ENCODE data around the gene DNASE1L1.

The DNASE1L1 gene, protein sequence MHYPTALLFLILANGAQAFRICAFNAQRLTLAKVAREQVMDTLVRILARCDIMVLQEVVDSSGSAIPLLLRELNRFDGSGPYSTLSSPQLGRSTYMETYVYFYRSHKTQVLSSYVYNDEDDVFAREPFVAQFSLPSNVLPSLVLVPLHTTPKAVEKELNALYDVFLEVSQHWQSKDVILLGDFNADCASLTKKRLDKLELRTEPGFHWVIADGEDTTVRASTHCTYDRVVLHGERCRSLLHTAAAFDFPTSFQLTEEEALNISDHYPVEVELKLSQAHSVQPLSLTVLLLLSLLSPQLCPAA

DNA sequence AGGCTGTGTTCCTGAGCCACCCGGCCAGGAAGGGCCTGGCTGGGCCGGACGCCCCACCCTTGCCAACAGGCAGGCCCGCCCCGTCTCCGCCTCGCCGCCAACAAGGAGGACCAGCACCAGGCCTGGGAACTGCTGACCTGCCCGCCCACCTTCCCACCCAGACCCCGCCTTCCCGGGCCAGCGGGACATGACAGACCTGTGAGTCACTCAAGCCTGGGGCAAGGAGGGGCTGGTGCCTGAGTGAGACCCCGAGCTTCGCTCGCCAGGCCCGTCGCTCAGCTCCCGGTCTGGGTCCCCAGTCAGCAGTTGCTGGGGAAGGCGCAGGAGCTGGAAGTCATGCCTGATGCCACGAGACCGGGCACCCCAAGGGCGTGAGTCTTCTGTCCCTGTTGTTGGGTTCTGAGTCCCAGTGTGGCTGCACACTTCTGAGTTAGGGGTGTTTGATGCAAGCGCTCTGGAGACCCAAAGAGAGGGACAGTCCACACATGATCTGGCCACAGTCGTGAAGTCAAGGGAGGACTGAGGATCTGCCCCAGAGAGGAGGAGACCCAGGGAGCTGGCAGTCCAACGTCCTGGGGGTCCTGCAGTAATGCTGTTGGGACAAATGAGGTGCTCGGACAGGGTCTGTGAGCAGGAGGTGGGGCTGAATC, at the start of gene DNASE1L1:
TSS of gene DNASE1L1 (minus strand) at position 33 of the 650 bp plus-strand sequence. CDS start 3,686 bp downstream, outside the sequence.
- no peak for DNase-seq

GRCh38 chrX:154458116-154458953, 49.3 kb upstream of the DNASE1L1 start, which contains the start of gene PLXNA3:
Gene PLXNA3, plus strand, starts transcription at chrX:154458281. Its CDS starts 1,903 bp downstream, at chrX:154460184.
- no peak for DNase-seq

GRCh38 chrX:154457491-154458115, 48.5 kb upstream of the DNASE1L1 start:
- peak; percentile 11 for DNase-seq

- DNase-seq, result no peak
Measured at GRCh38 chrX:154452823-154453222, 43.8 kb upstream of the DNASE1L1 start.

- no peak for DNase-seq
Measured at GRCh38 chrX:154450312-154450711, 41.3 kb upstream of the DNASE1L1 start.

- no peak for DNase-seq
Measured at GRCh38 chrX:154449618-154450017, 40.6 kb upstream of the DNASE1L1 start.

- DNase-seq, result no peak
Measured at GRCh38 chrX:154448484-154448883, 39.4 kb upstream of the DNASE1L1 start.

DNA sequence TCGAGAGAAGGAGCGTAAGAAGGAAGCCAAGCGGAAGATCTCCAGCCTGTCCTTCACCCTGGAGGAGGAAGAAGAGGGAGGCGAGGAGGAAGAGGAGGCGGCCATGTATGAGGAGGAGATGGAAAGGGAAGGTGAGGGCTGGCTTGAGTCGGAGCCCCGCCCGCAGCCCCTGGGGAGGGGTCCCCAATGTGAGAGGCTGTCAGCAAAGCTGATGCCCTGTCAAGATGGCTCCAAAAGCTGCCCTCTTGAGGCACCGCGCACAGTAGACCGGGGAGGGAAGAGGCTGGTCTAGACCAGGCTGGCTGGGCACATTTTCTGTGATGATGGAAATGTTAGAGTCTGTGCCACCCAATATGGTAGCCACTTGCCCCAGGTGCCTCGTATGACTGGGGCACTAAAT, 37.4 kb upstream of the DNASE1L1 start:
- no peak for DNase-seq

DNA sequence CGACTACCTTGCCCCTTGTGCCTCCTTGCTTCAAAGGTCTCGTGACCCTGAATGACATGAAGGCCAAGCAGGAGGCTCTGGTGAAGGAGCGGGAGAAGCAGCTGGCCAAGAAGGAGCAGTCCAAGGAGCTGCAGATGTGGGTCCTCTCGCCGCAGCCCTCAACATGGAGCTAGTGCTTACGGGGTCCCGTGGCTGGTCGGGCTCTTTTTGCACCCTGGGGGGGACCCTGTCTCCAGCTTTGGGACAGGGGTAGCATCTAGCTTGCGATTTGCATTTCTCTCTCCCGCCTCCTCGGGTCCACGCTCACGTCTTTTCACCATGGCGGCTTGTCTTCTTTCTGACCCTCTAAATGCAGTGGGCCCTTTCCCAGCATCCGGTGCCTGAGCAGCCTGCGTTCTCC, 36.7 kb upstream of the DNASE1L1 start:
- no peak for DNase-seq

GRCh38 chrX:154444755-154445246, 35.7 kb upstream of the DNASE1L1 start:
- DNase-seq, result no peak

DNA sequence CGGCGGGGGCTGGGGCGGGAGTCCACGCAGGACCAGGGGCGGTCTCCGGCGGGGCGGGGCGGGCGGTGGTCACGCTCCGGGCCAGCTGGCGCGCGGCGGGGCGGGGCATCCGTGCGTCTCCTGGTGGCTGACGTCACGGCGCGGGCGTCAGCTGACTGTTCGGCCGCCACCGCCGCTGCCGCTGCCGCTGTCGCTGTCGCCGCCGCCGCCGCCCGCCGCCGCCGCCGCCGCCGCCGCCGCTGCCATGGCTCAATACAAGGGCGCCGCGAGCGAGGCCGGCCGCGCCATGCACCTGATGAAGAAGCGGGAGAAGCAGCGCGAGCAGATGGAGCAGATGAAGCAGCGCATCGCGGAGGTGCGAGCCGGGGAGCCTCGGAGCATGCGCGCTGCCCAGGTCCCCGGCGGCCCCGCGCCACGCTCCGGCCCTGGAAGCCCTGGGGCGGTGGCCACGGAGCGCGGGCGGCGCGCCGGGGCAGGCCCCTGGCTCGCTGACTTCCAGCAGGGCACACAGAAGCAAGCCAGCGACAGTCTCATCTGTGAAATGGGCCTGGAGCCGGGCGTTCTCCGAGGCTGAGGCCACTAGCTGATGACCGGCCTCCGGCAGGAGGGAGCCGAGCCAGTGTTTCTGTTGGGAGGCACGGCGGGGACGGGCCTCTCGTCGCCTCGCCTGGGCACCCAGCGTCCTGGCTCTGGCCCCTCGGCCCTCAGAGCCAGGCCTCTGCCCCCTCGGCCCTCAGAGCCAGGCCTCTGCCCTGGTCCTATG, 35.1 kb upstream of the DNASE1L1 start, which contains the start of gene FAM50A:
TSS of gene FAM50A (plus strand) at position 150 of the 763 bp plus-strand sequence. CDS start at position 245, 95 bp downstream.
- peak; percentile 21 for DNase-seq

GRCh38 chrX:154443479-154443910, 34.4 kb upstream of the DNASE1L1 start:
- no peak for DNase-seq

DNA sequence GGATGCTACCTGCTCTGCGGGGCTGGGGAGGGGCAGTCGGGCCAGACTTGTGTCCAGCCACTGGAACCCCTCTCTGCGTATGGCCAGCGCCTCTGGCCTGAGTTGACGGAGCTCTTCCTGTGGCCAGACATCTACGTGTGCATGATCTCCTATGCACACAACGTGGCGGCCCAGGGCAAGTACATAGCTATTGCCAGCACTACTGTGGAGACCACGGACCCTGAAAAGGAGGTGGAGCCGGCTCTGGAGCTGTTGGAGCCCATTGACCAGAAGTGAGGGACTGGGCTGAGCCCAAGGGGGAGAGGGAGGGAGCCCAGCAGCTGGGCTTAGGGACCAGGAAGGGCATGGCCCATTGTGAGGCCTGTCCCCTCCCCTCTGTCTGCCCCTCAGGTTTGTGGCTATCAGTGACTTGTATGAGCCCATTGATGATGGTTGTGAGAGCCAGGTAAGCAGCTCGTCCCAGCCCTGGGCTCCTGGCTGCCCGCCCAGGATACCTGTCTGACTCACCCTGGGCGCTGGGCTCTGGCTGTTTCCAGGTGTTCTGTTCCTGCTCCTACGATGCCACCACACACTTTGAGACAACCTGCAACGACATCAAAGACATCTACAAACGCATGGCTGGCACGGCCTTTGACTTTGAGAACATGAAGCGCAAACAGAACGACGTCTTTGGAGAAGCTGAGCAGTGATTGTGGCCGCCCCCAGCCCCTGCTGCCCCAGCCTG, 33.1 kb upstream of the DNASE1L1 start:
- no peak for DNase-seq

DNA sequence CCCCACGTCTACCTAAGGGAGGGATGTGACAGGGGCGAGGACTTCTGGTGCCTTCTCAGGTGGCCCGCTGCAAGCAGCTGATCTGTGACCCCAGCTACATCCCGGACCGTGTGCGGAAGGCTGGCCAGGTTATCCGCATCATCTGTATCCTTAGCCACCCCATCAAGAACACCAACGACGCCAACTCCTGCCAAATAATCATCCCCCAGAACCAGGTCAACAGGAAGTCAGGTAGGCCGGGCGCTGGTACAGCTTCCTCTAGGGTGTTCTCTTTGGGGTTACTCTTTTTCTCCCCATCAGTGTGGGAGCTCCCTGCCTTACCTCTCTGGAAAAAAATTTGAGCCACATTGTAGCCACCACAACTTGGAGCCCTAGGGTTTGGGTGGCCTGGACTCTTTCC, 32.5 kb upstream of the DNASE1L1 start:
- DNase-seq, result no peak

GRCh38 chrX:154440623-154441357, 31.7 kb upstream of the DNASE1L1 start:
- DNase-seq, result no peak

DNA sequence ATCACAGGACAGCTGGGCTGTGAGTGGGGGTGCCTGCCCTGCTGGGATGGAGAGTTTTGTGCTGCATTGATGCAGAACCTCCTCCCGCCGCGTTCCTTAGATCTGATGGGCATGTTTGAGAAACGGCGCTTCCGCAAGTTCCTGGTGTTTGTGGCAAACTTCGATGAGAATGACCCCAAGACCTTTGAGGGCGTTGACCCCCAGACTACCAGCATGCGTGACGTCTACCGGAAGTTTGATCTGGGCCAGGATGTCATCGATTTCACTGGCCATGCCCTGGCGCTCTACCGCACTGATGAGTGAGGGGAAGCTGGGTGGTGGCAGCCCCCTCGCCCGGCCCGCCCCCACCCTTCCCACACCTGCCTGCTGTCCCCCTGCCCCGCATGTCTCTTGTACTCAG, 30.8 kb upstream of the DNASE1L1 start:
- no peak for DNase-seq

GRCh38 chrX:154437971-154438893, 29.2 kb upstream of the DNASE1L1 start:
- DNase-seq, result no peak

DNA sequence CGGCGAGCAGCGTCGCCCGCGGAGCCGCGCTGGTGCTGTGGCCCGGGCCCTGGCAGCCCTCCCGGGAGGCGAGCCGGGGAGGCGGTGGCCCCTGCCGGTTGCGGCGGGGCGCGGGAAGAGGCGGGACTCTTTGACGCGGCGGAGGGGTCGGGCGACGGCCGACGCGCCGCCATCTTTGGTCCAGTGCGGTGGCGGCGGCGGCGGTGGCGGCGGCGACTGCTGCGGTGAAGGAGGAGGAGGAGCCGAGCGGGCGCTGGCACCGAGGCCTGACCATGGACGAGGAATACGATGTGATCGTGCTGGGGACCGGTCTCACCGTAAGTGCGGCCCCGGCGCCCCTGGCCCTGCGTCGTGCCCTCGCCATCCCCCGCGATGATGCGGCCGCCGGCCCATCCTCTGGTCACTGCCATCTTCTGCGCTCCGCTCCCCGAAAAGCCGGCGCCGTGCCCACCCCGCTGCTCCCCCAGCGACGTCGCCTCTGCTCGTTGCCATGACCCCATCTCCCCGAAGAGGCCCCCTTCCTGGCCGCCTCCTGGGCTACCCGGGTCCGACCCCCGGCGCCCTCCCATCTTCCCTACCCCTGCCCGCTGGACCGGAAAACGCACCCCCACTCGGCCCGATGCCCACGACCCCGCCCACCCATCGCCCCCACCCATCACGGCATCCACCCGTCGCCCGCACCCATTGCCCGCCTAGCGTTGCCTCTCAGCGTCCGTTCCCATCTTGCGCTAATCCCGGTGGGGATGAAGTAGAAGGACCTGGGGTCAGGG, 28.1 kb upstream of the DNASE1L1 start, which contains the start of gene GDI1:
TSS of gene GDI1 (plus strand) at position 172 of the 770 bp plus-strand sequence. CDS start at position 273, 101 bp downstream.
- peak; percentile 6 for DNase-seq
